ENCODE data around the gene KLHDC7A.

GRCh38 chr1:18463984-18464664, 16.6 kb upstream of the KLHDC7A start:
- TF ChIP-seq CTCF (IDR thresholded peaks at IDR 0.05) (no peak), POLR2AphosphoS5 (IDR thresholded peaks at IDR 0.05) (no peak)
